Measurements from ENCODE around the gene EPHB1. TPM values are rescaled to one million over a fixed set of nuclear protein-coding genes. Genes with fewer than 3 reads are reported as not detected.

Gene EPHB1
- total and polyA plus RNA-seq, 8 donors, result 0.02 to 1.4 (median 0.43) TPM

DNA sequence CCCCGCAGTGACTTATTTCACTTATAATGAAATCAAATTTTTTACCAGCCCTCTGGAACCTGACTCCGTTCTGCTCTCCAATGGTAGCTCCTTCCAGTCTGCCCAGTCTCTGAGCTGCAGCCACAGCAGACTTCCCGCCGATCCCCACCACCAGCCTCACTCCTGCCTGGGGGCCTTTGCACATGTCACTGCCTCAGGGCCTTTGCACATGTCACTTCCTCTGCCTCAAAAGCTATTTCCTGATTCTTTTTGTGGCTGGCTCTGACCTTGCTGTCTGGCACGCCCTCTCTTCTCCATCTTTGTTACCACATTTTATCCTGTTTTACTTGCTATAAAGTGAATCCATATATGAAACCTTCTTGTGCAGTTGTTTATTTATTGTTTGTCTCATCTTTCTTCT is 277.4 kb downstream of the EPHB1 start:
- no peak for DNase-seq
- no peak for ATAC-seq
- no peaks in the 10 kb centered on the region for H3K9me3 ChIP-seq
- H3K27ac ChIP-seq, result no peak overlapping the region
- 66 to 70% methylated on average over 5 of the region's 5 CpGs for WGBS, 2 donors
- intact Hi-C loops (cut with DNase I), result no loop called here
- TF ChIP-seq, protein P1, sequence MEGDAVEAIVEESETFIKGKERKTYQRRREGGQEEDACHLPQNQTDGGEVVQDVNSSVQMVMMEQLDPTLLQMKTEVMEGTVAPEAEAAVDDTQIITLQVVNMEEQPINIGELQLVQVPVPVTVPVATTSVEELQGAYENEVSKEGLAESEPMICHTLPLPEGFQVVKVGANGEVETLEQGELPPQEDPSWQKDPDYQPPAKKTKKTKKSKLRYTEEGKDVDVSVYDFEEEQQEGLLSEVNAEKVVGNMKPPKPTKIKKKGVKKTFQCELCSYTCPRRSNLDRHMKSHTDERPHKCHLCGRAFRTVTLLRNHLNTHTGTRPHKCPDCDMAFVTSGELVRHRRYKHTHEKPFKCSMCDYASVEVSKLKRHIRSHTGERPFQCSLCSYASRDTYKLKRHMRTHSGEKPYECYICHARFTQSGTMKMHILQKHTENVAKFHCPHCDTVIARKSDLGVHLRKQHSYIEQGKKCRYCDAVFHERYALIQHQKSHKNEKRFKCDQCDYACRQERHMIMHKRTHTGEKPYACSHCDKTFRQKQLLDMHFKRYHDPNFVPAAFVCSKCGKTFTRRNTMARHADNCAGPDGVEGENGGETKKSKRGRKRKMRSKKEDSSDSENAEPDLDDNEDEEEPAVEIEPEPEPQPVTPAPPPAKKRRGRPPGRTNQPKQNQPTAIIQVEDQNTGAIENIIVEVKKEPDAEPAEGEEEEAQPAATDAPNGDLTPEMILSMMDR (IDR thresholded peaks at IDR 0.05), result no peak
- no peak for FAIRE-seq
- H3K4me3 ChIP-seq, result no peak overlapping the region
- no peaks in the 10 kb centered on the region for H3K4me1 ChIP-seq
- H3K27me3 ChIP-seq, result no peaks in the 10 kb centered on the region
- no peaks in the 10 kb centered on the region for H3K36me3 ChIP-seq

DNA sequence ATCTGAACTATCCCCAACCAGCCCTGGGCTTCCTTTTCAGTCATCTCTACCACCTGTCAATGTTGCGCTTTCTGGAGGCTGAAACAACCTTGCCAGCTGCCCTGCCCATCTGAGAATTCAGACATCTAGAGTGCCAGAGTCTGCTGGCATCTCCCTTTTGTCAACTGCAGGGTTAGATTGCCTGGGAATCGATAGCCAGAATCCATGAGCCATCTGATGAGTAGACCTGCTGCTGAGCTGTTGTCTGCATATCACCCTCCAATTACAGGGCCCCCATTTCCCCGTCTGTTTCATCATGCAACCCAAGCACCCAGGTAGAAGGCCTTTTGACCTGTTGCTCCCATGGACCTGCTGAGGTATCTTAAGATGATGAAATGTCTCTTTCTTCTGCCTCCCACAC is 280.1 kb downstream of the EPHB1 start:
- DNase-seq, result no peak
- H3K4me1 ChIP-seq, result no peaks in the 10 kb centered on the region
- no peaks in the 10 kb centered on the region for H3K36me3 ChIP-seq
- no peaks in the 10 kb centered on the region for H3K9me3 ChIP-seq
- ATAC-seq, result no peak
- H3K4me3 ChIP-seq, result no peak overlapping the region
- intact Hi-C loops (cut with DNase I), result no loop called here
- no peak overlapping the region for H3K27ac ChIP-seq
- FAIRE-seq, result no peak
- H3K27me3 ChIP-seq, result no peaks in the 10 kb centered on the region
- TF ChIP-seq, protein P1 (IDR thresholded peaks at IDR 0.05), result no peak
- WGBS, 2 donors, result 60 to 76% methylated on average over 3 of the region's 3 CpGs

- DNase-seq (no peak), FAIRE-seq (no peak), ATAC-seq (no peak)
- intact Hi-C loops (cut with DNase I), result no loop called here
- no peaks in the 10 kb centered on the region for H3K36me3 ChIP-seq
- no peak overlapping the region for H3K27ac ChIP-seq
- no peaks in the 10 kb centered on the region for H3K9me3 ChIP-seq
- H3K4me1 ChIP-seq, result no peaks in the 10 kb centered on the region
- TF ChIP-seq, protein P1 (IDR thresholded peaks at IDR 0.05), result no peak
- no peaks in the 10 kb centered on the region for H3K27me3 ChIP-seq
- no peak overlapping the region for H3K4me3 ChIP-seq
Observed at GRCh38 chr3:135076341-135076740, 281.3 kb downstream of the EPHB1 start.

GRCh38 chr3:135077186-135077585 is 282.1 kb downstream of the EPHB1 start:
- Histone ChIP-seq H3K4me3 (no peak overlapping the region), H3K27me3 (no peaks in the 10 kb centered on the region), H3K4me1 (no peaks in the 10 kb centered on the region), H3K9me3 (no peaks in the 10 kb centered on the region), H3K36me3 (no peaks in the 10 kb centered on the region), H3K27ac (no peak overlapping the region)
- 28 to 34% methylated on average over 3 of the region's 3 CpGs for WGBS, 2 donors
- DNase-seq, result no peak
- ATAC-seq, result no peak
- TF ChIP-seq, protein P1 (IDR thresholded peaks at IDR 0.05), result no peak
- intact Hi-C loops (cut with DNase I), result no loop called here
- FAIRE-seq, result no peak

- Histone ChIP-seq H3K36me3 (no peaks in the 10 kb centered on the region), H3K27me3 (no peaks in the 10 kb centered on the region), H3K4me3 (no peak overlapping the region), H3K4me1 (no peaks in the 10 kb centered on the region), H3K27ac (no peak overlapping the region), H3K9me3 (no peaks in the 10 kb centered on the region)
- 71 to 75% methylated on average over 2 of the region's 2 CpGs for WGBS, 2 donors
- intact Hi-C loops (cut with DNase I), result no loop called here
- TF ChIP-seq, protein P1 (IDR thresholded peaks at IDR 0.05), result no peak
- FAIRE-seq (no peak), DNase-seq (no peak), ATAC-seq (no peak)
Observed at GRCh38 chr3:135078283-135078682, 283.2 kb downstream of the EPHB1 start.
